B cell (primary cell): ENCODE results near the gene LRIT2. TPM values are rescaled to one million over a fixed set of nuclear protein-coding genes. Genes with fewer than 3 reads are reported as not detected.
"Not testable (repeated sequence)": the region's sequence is repeated elsewhere in the genome, so short reads cannot be mapped to it uniquely, and the experiment has no call there.

ENCODE experiments used
- ATAC-seq: fragments of 200-7000 bp; cut with Tn5 transposase; one replicate; pipeline ENCODE4 v1.10.0; 2021; ENCODE audit warnings: low read depth, mild to moderate bottlenecking, moderate number of reproducible peaks, moderate library complexity
- CTCF ChIA-PET: fragments of 350-600 bp; sonication (Branson Sonifier 250); formaldehyde crosslinking; loops from one replicate; lab custom pipeline; 2021; ENCODE audit warnings: antibody characterized with exemption, inconsistent platforms; lab: Charles Lee
- POLR2A ChIA-PET: fragments of 350-600 bp; sonication (Branson Sonifier 250); formaldehyde crosslinking; loops from one replicate; lab custom pipeline; 2021; ENCODE audit warnings: antibody characterized with exemption; lab: Charles Lee
- DNase-seq: peaks from one replicate; pipeline ENCODE4 v3.0.0; 2013
- H2AFZ ChIP-seq: 2 replicates; pipeline ENCODE4 v1.6.1; 2012; ENCODE audit warnings: mild to moderate bottlenecking, low read depth, low read length; ENCODE audit not compliant: insufficient read depth, poor library complexity, severe bottlenecking
- H3K27ac ChIP-seq, 2 donors: 1 replicate in 1 of 2; 2 replicates in 1 of 2; pipeline ENCODE4 v1.5.1; 2012 to 2013; ENCODE audit warnings: low read length in 2 of 2, mild to moderate bottlenecking in 2 of 2, moderate library complexity in 1 of 2
- H3K27me3 ChIP-seq, 4 experiments: fragments of 200-600 bp in 1 of 4; sonication (generic) in 1 of 4; replicated peaks in 1 of 4; 1 replicate in 2 of 4; 2 replicates in 2 of 4; pipeline versions ENCODE4 v1.6.1 to v1.7.0; 2013 to 2016; ENCODE audit warnings: low read length in 3 of 4, mild to moderate bottlenecking in 2 of 4, mixed read lengths in 1 of 4, moderate library complexity in 1 of 4; ENCODE audit not compliant: insufficient read depth in 4 of 4, control insufficient read depth in 3 of 4; ENCODE audit errors: control extremely low read depth in 1 of 4
- H3K36me3 ChIP-seq, 2 experiments: replicated peaks in 1 of 2; 1 replicate in 1 of 2; 2 replicates in 1 of 2; pipeline versions ENCODE4 v1.6.1 to v1.7.1; 2013; ENCODE audit warnings: low read length in 1 of 2; ENCODE audit not compliant: insufficient read depth in 2 of 2, control insufficient read depth in 1 of 2; ENCODE audit errors: control extremely low read depth in 1 of 2, extremely low read depth in 1 of 2
- H3K4me1 ChIP-seq, 2 donors: fragments of 200-600 bp in 1 of 2; sonication (generic) in 1 of 2; 1 replicate in 1 of 2; 2 replicates in 1 of 2; pipeline versions ENCODE4 v1.5.1 to v1.6.1; 2013 to 2017; ENCODE audit warnings: low read length in 2 of 2; ENCODE audit not compliant: control insufficient read depth in 2 of 2, insufficient read depth in 2 of 2
- H3K4me2 ChIP-seq: replicated peaks from 2 replicates; pipeline ENCODE3; 2012; ENCODE audit warnings: mild to moderate bottlenecking, low read depth, low read length; ENCODE audit not compliant: poor library complexity, severe bottlenecking
- H3K4me3 ChIP-seq, 5 experiments: fragments of 200-600 bp in 1 of 5; sonication (generic) in 1 of 5; 1 replicate in 3 of 5; 2 replicates in 2 of 5; pipeline versions ENCODE4 v1.5.1 to v1.7.0; 2011 to 2016; ENCODE audit warnings: low read length in 4 of 5, mild to moderate bottlenecking in 4 of 5, low read depth in 2 of 5, control low read depth in 1 of 5, moderate library complexity in 1 of 5; ENCODE audit not compliant: insufficient read depth in 1 of 5; ENCODE audit errors: control extremely low read depth in 1 of 5, extremely low read depth in 1 of 5
- H3K79me2 ChIP-seq: fragments of 200-600 bp; sonication (generic); one replicate; pipeline ENCODE4 v1.6.0; 2016; ENCODE audit warnings: low read length; ENCODE audit not compliant: control insufficient read depth, insufficient read depth
- H3K9ac ChIP-seq: fragments of 200-600 bp; sonication (generic); 2 replicates; pipeline ENCODE4 v1.6.1; 2017; ENCODE audit warnings: mild to moderate bottlenecking, low read length, moderate library complexity
- H3K9me3 ChIP-seq, 3 donors: one replicate each; pipeline versions ENCODE4 v1.6.1 to v1.7.1; 2013; ENCODE audit warnings: low read length in 2 of 3; ENCODE audit not compliant: control insufficient read depth in 2 of 3, insufficient read depth in 1 of 3; ENCODE audit errors: control extremely low read depth in 1 of 3
- H4K20me1 ChIP-seq: 2 replicates; pipeline ENCODE4 v1.6.0; 2012; ENCODE audit warnings: mild to moderate bottlenecking, low read length; ENCODE audit not compliant: insufficient read depth, control insufficient read depth, poor library complexity, severe bottlenecking
- H3K27ac Mint-ChIP-seq: one replicate; pipeline ENCODE4 v1.8.0; 2021; ENCODE audit warnings: mixed read lengths
- H3K27me3 Mint-ChIP-seq: one replicate; pipeline ENCODE4 v1.8.0; 2021; ENCODE audit warnings: mixed read lengths
- H3K4me1 Mint-ChIP-seq: one replicate; pipeline ENCODE4 v1.8.0; 2021; ENCODE audit warnings: mixed read lengths
- H3K4me3 Mint-ChIP-seq: one replicate; pipeline ENCODE4 v1.8.0; 2021; ENCODE audit warnings: mixed read lengths
- H3K9me3 Mint-ChIP-seq: one replicate; pipeline ENCODE4 v1.8.0; 2022; ENCODE audit warnings: mixed read lengths; ENCODE audit not compliant: insufficient read depth
- CTCF ChIP-seq: fragments of 200-600 bp; IDR thresholded peaks from one replicate; pipeline ENCODE4 v1.8.0; 2022; ENCODE audit warnings: antibody characterized with exemption, mild to moderate bottlenecking
- EZH2 ChIP-seq: IDR thresholded peaks from 2 replicates; pipeline ENCODE4 v1.6.1; 2012; ENCODE audit warnings: borderline replicate concordance, low read depth, mild to moderate bottlenecking, moderate library complexity, low read length; ENCODE audit not compliant: insufficient read depth, poor library complexity, severe bottlenecking
- WGBS: methylation state at CpG from one replicate; pipeline ENCODE4 v1.1.5; 2013; ENCODE audit warnings: missing lambda C conversion rate; ENCODE audit not compliant: insufficient coverage; 5-methylcytosine and 5-hydroxymethylcytosine counted together
- intact Hi-C: fragments of 100-400 bp; cut with micrococcal nuclease; formaldehyde crosslinking; loops from one replicate; pipeline ENCODE4 v1.10.0; 2022
- polyA plus RNA-seq: library from polyadenylated mRNA; depleted of rRNA; stranded (reverse); fragments of >200 nt; gene quantifications from 2 replicates; pipeline ENCODE4 v1.2.3, GENCODE V29; 2012
- total RNA-seq, 2 donors: library from RNA; stranded (reverse); fragments of 120-200 nt in 1 of 2; gene quantifications; 1 replicate in 1 of 2; 2 replicates in 1 of 2; pipeline versions ENCODE4 v1.2.3 to v1.2.4, GENCODE V29; 2013 to 2022

LRIT2 gene
- total and polyA plus RNA-seq, 2 donors (not counting 1 experiment from before 2014, with no cell fraction given): not detected

GRCh38 chr10:84184517-84184916 lies 40.8 kb downstream of the LRIT2 start:
- H3K4me2 ChIP-seq: no peak overlapping the region
- H3K27me3 ChIP-seq: peaks cover 0 to 10% (median 2%) of the 10 kb centered on the region in 4 experiments
- no peak overlapping the region for H2AFZ ChIP-seq
- WGBS: 64% methylated on average over 4 of the region's 4 CpGs
- no peak overlapping the region for H3K4me3 Mint-ChIP-seq
- peaks cover 2 to 3% of the 10 kb centered on the region in 2 donors for H3K4me1 ChIP-seq
- no peak for DNase-seq
- no peaks in the 10 kb centered on the region for H3K79me2 ChIP-seq
- H4K20me1 ChIP-seq: no peaks in the 10 kb centered on the region
- no peak for TF ChIP-seq CTCF
- TF ChIP-seq EZH2: no peak
- H3K27ac Mint-ChIP-seq: no peak overlapping the region
- H3K9ac ChIP-seq: no peak overlapping the region
- POLR2A ChIA-PET: no interaction called here
- no peaks in the 10 kb centered on the region for H3K9me3 Mint-ChIP-seq
- H3K36me3 ChIP-seq: no peaks in the 10 kb centered on the region
- H3K9me3 ChIP-seq: peaks cover 0 to 12% (median 0%) of the 10 kb centered on the region in 3 donors
- no peak for ATAC-seq
- CTCF ChIA-PET: no interaction called here
- no peaks in the 10 kb centered on the region for H3K4me1 Mint-ChIP-seq
- peaks cover 5% of the 10 kb centered on the region for H3K27me3 Mint-ChIP-seq
- H3K27ac ChIP-seq: no peak overlapping the region
- intact Hi-C loops: no loop called here
- no peak overlapping the region for H3K4me3 ChIP-seq

GRCh38 chr10:84181631-84182030 lies 43.7 kb downstream of the LRIT2 start:
- intact Hi-C loops: no loop called here
- ATAC-seq: no peak
- Mint-ChIP-seq H3K27me3 (peaks cover 2% of the 10 kb centered on the region), H3K27ac (no peak overlapping the region), H3K4me3 (no peak overlapping the region), H3K4me1 (peaks cover 3% of the 10 kb centered on the region), H3K9me3 (no peaks in the 10 kb centered on the region)
- Histone ChIP-seq H3K4me3 (no peak overlapping the region), H3K27ac (no peak overlapping the region), H3K36me3 (no peaks in the 10 kb centered on the region), H2AFZ (no peak overlapping the region), H4K20me1 (no peaks in the 10 kb centered on the region), H3K27me3 (peaks cover 0 to 4% (median 1%) of the 10 kb centered on the region in 4 experiments), H3K79me2 (no peaks in the 10 kb centered on the region), H3K4me2 (no peak overlapping the region), H3K9ac (no peak overlapping the region), H3K9me3 (peaks cover 0 to 12% (median 0%) of the 10 kb centered on the region in 3 donors), H3K4me1 (peaks cover 25 to 32% of the 10 kb centered on the region in 2 donors)
- ChIA-PET POLR2A (no interaction called here), CTCF (no interaction called here)
- no peak for TF ChIP-seq CTCF
- no peak for TF ChIP-seq EZH2
- DNase-seq: no peak
- 82% methylated on average over 4 of the region's 5 CpGs for whole genome bisulfite sequencing

GRCh38 chr10:84180386-84180785 lies 45.0 kb downstream of the LRIT2 start:
- Histone ChIP-seq H3K4me1 (peaks cover 25 to 32% of the 10 kb centered on the region in 2 donors), H3K9me3 (peaks cover 0 to 12% (median 0%) of the 10 kb centered on the region in 3 donors)
- H3K27ac Mint-ChIP-seq, H3K79me2 ChIP-seq, H3K36me3 ChIP-seq, H3K4me3 Mint-ChIP-seq, intact Hi-C loops, H3K9me3 Mint-ChIP-seq, H3K9ac ChIP-seq, H3K27ac ChIP-seq, ATAC-seq, DNase-seq, H3K4me1 Mint-ChIP-seq, POLR2A ChIA-PET, H3K27me3 Mint-ChIP-seq, H3K4me3 ChIP-seq, H2AFZ ChIP-seq, CTCF ChIA-PET, H3K4me2 ChIP-seq, H4K20me1 ChIP-seq, H3K27me3 ChIP-seq: not testable (repeated sequence)
- 98% methylated on average over 9 of the region's 22 CpGs for WGBS
